Vagina (tissue), 2 donors: ENCODE results near the gene HMGCS2.

Experiments used
- POLR2A ChIP-seq, 2 donors: fragments of 450-650 bp; IDR thresholded peaks; one replicate each; pipeline ENCODE4 v1.6.1; 2017; ENCODE audit warnings: antibody characterized with exemption in 2 of 2, mild to moderate bottlenecking in 2 of 2, moderate library complexity in 2 of 2
- TF ChIP-seq, protein P1 (sequence below), 3 experiments: fragments of 450-650 bp in 2 of 3; fragments of 200-600 bp in 1 of 3; sonication (generic) in 1 of 3; IDR thresholded peaks; one replicate each; pipeline ENCODE4 v1.5.1; 2017 to 2019; ENCODE audit warnings: antibody characterized with exemption in 3 of 3, mild to moderate bottlenecking in 2 of 3, moderate library complexity in 2 of 3

DNA sequence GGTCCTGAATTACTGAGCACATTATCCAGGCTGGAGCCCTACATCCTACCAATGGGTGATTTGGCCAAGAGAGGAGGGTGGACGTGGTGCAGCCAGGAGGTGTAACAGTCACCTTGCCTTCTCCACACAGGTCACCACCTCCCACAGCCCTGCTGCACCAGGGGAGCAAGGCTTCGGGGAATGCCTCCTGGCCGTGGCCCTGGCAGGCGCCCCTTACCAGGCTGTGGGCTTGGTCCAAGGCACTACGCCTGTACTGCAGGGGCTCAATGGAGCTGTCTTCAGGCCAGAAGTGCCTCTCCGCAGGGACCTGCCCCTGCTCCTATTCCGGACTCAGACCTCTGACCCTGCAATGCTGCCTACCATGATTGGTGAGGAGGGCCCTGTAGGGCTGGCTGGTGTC lies 26.0 kb downstream of the HMGCS2 start:
- TF ChIP-seq POLR2A (IDR thresholded peaks at IDR 0.05) = no peak
- TF ChIP-seq, protein P1, sequence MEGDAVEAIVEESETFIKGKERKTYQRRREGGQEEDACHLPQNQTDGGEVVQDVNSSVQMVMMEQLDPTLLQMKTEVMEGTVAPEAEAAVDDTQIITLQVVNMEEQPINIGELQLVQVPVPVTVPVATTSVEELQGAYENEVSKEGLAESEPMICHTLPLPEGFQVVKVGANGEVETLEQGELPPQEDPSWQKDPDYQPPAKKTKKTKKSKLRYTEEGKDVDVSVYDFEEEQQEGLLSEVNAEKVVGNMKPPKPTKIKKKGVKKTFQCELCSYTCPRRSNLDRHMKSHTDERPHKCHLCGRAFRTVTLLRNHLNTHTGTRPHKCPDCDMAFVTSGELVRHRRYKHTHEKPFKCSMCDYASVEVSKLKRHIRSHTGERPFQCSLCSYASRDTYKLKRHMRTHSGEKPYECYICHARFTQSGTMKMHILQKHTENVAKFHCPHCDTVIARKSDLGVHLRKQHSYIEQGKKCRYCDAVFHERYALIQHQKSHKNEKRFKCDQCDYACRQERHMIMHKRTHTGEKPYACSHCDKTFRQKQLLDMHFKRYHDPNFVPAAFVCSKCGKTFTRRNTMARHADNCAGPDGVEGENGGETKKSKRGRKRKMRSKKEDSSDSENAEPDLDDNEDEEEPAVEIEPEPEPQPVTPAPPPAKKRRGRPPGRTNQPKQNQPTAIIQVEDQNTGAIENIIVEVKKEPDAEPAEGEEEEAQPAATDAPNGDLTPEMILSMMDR (IDR thresholded peaks at IDR 0.05) = no peak
